GM18498 (cell line): ENCODE measurements around the gene RPUSD2.

Experiments
- ATAC-seq: cut with Tn5 transposase; IDR thresholded peaks from one replicate; pipeline ENCODE4 v1.9.1; 2021; ENCODE audit warnings: mild to moderate bottlenecking, moderate library complexity; ENCODE audit not compliant: unreplicated experiment

RPUSD2 gene

GRCh38 chr15:40569129-40569953 lies at the start of gene RPUSD2:
Gene RPUSD2 (plus strand): TSS chr15:40569299. CDS start chr15:40569338, 39 bp downstream.
- peak; percentile 45 for ATAC-seq

- ATAC-seq = no peak
Measured at GRCh38 chr15:40523611-40524010, 45.5 kb upstream of the RPUSD2 start.

GRCh38 chr15:40525855-40526254 lies 43.2 kb upstream of the RPUSD2 start:
- no peak for ATAC-seq

- ATAC-seq = no peak
Measured at GRCh38 chr15:40528801-40529200, 40.3 kb upstream of the RPUSD2 start.

GRCh38 chr15:40533763-40534364 lies 35.2 kb upstream of the RPUSD2 start:
- no peak for ATAC-seq

GRCh38 chr15:40534371-40534770 lies 34.7 kb upstream of the RPUSD2 start:
- no peak for ATAC-seq

GRCh38 chr15:40536501-40536900 lies 32.6 kb upstream of the RPUSD2 start:
- no peak for ATAC-seq

- no peak for ATAC-seq
Measured at GRCh38 chr15:40538976-40539375, 30.1 kb upstream of the RPUSD2 start.

- ATAC-seq = peak; percentile 41
Measured at GRCh38 chr15:40543082-40543481, 26.0 kb upstream of the RPUSD2 start.

GRCh38 chr15:40543631-40544294 lies 25.3 kb upstream of the RPUSD2 start:
- ATAC-seq = peak; percentile 72

GRCh38 chr15:40545457-40545856 lies 23.6 kb upstream of the RPUSD2 start:
- ATAC-seq = no peak

GRCh38 chr15:40548610-40549009 lies 20.5 kb upstream of the RPUSD2 start:
- no peak for ATAC-seq

GRCh38 chr15:40549894-40550293 lies 19.2 kb upstream of the RPUSD2 start:
- peak; percentile 9 for ATAC-seq

- ATAC-seq = peak; percentile 81
Measured at GRCh38 chr15:40550341-40551037, 18.6 kb upstream of the RPUSD2 start.

- no peak for ATAC-seq
Measured at GRCh38 chr15:40554161-40554525, 15.0 kb upstream of the RPUSD2 start.

GRCh38 chr15:40555876-40556275 lies 13.2 kb upstream of the RPUSD2 start:
- ATAC-seq = no peak

GRCh38 chr15:40558952-40559742 lies 10.0 kb upstream of the RPUSD2 start:
- ATAC-seq = peak; percentile 4

GRCh38 chr15:40562691-40563090 lies 6.4 kb upstream of the RPUSD2 start:
- ATAC-seq = no peak

- ATAC-seq = no peak
Measured at GRCh38 chr15:40563426-40563825, 5.7 kb upstream of the RPUSD2 start.

- peak; percentile 95 for ATAC-seq
Measured at GRCh38 chr15:40564591-40565332, 4.3 kb upstream of the RPUSD2 start, which contains the start of gene CCDC32. Gene CCDC32 (minus strand): TSS chr15:40565042. CDS start chr15:40563015, 2,027 bp downstream.
